H9 (cell line): ENCODE data around the gene CHID1. TPM values are rescaled to one million over a fixed set of nuclear protein-coding genes. Genes with fewer than 3 reads are reported as not detected.

Source experiments
- DNase-seq: peaks from one replicate; pipeline ENCODE4 v3.0.0-alpha.2; 2017
- H2AFZ ChIP-seq: one replicate; pipeline ENCODE4 v1.6.1; 2013; ENCODE audit warnings: mild to moderate bottlenecking, low read length, control low read depth, moderate library complexity
- H2AK5ac ChIP-seq: 2 replicates; pipeline ENCODE4 v1.6.1; 2013; ENCODE audit warnings: low read length, control low read depth, mixed read lengths; ENCODE audit not compliant: insufficient read length
- H2BK120ac ChIP-seq: one replicate; pipeline ENCODE4 v1.6.1; 2013; ENCODE audit warnings: low read depth, mild to moderate bottlenecking, low read length, control low read depth, inconsistent platforms; ENCODE audit not compliant: poor library complexity, severe bottlenecking
- H2BK12ac ChIP-seq: 2 replicates; pipeline ENCODE4 v1.6.1; 2013; ENCODE audit warnings: low read length, control low read depth, mixed read lengths, low read depth; ENCODE audit not compliant: insufficient read length
- H2BK15ac ChIP-seq: 2 replicates; pipeline ENCODE4 v1.6.1; 2013; ENCODE audit warnings: low read depth, low read length, control low read depth
- H2BK20ac ChIP-seq: one replicate; pipeline ENCODE4 v1.6.1; 2013; ENCODE audit warnings: low read depth, mild to moderate bottlenecking, low read length, control low read depth, inconsistent platforms; ENCODE audit not compliant: poor library complexity, severe bottlenecking
- H2BK5ac ChIP-seq: 2 replicates; pipeline ENCODE4 v1.6.1; 2013; ENCODE audit warnings: low read length, control low read depth, mixed read lengths; ENCODE audit not compliant: insufficient read length
- H3K14ac ChIP-seq: 2 replicates; pipeline ENCODE4 v1.6.1; 2013; ENCODE audit warnings: low read length, control low read depth; ENCODE audit not compliant: insufficient read depth
- H3K18ac ChIP-seq: 2 replicates; pipeline ENCODE4 v1.6.1; 2013; ENCODE audit warnings: low read depth, mild to moderate bottlenecking, mixed read lengths, low read length, control low read depth; ENCODE audit not compliant: insufficient read length
- H3K23ac ChIP-seq: 2 replicates; pipeline ENCODE4 v1.6.1; 2013; ENCODE audit warnings: low read length, control low read depth, mixed read lengths, low read depth; ENCODE audit not compliant: insufficient read length
- H3K23me2 ChIP-seq: 2 replicates; pipeline ENCODE4 v1.6.1; 2013; ENCODE audit warnings: low read depth, mild to moderate bottlenecking, mixed read lengths, low read length, control low read depth; ENCODE audit not compliant: insufficient read length, poor library complexity, severe bottlenecking
- H3K27ac ChIP-seq: 2 replicates; pipeline ENCODE4 v1.5.1; 2013; ENCODE audit warnings: low read length, control low read depth, mixed read lengths, low read depth; ENCODE audit not compliant: insufficient read length
- H3K27me3 ChIP-seq: 2 replicates; pipeline ENCODE4 v1.6.1; 2013; ENCODE audit warnings: low read length, control low read depth, inconsistent platforms; ENCODE audit not compliant: insufficient read depth
- H3K4ac ChIP-seq: 2 replicates; pipeline ENCODE4 v1.6.1; 2013; ENCODE audit warnings: low read depth, mild to moderate bottlenecking, control low read depth, inconsistent platforms, low read length, moderate library complexity
- H3K4me1 ChIP-seq: 2 replicates; pipeline ENCODE4 v1.6.1; 2013; ENCODE audit warnings: low read length, control low read depth, inconsistent platforms; ENCODE audit not compliant: insufficient read depth
- H3K4me2 ChIP-seq: 2 replicates; pipeline ENCODE4 v1.6.1; 2013; ENCODE audit warnings: low read length, control low read depth, mixed read lengths; ENCODE audit not compliant: insufficient read length, insufficient read depth
- H3K56ac ChIP-seq: 2 replicates; pipeline ENCODE4 v1.6.1; 2013; ENCODE audit warnings: low read depth, mild to moderate bottlenecking, mixed read lengths, low read length, control low read depth; ENCODE audit not compliant: insufficient read length
- H3K79me1 ChIP-seq: 2 replicates; pipeline ENCODE4 v1.6.1; 2013; ENCODE audit warnings: low read depth, mild to moderate bottlenecking, moderate library complexity, low read length, control low read depth, inconsistent platforms; ENCODE audit not compliant: insufficient read depth, poor library complexity, severe bottlenecking
- H3K79me2 ChIP-seq: 2 replicates; pipeline ENCODE4 v1.6.1; 2013; ENCODE audit warnings: low read length, control low read depth, inconsistent platforms; ENCODE audit not compliant: insufficient read depth
- H3K9ac ChIP-seq: 2 replicates; pipeline ENCODE4 v1.6.1; 2013; ENCODE audit warnings: low read length, control low read depth, mixed read lengths; ENCODE audit not compliant: insufficient read length; ENCODE audit errors: extremely low read depth
- H3K9me3 ChIP-seq: one replicate; pipeline ENCODE4 v1.6.1; 2013; ENCODE audit warnings: low read depth, low read length, inconsistent platforms; ENCODE audit not compliant: control insufficient read depth
- H3T11ph ChIP-seq: one replicate; pipeline ENCODE4 v1.6.1; 2013; ENCODE audit warnings: mild to moderate bottlenecking, low read length, control low read depth, inconsistent platforms
- H4K20me1 ChIP-seq: one replicate; pipeline ENCODE4 v1.6.1; 2013; ENCODE audit not compliant: control insufficient read depth, insufficient read length, insufficient read depth
- H4K5ac ChIP-seq: 2 replicates; pipeline ENCODE4 v1.6.1; 2013; ENCODE audit warnings: low read depth, mild to moderate bottlenecking, mixed read lengths, low read length, control low read depth; ENCODE audit not compliant: insufficient read length
- H4K8ac ChIP-seq: replicated peaks from 2 replicates; pipeline ENCODE4 v1.6.1; 2013; ENCODE audit warnings: low read length, control low read depth, mixed read lengths, low read depth; ENCODE audit not compliant: insufficient read length
- H4K91ac ChIP-seq: 2 replicates; pipeline ENCODE4 v1.6.1; 2013; ENCODE audit warnings: low read depth, mild to moderate bottlenecking, moderate library complexity, mixed read lengths, low read length, control low read depth; ENCODE audit not compliant: insufficient read length
- H3K27ac Mint-ChIP-seq, 3 experiments: 2 replicates in 2 of 3; 3 replicates in 1 of 3; pipeline ENCODE4 v1.8.0; 2020 to 2021; ENCODE audit warnings: mixed read lengths in 3 of 3, mild to moderate bottlenecking in 1 of 3, moderate library complexity in 1 of 3
- H3K27me3 Mint-ChIP-seq: 2 replicates; pipeline ENCODE4 v1.8.0; 2021; ENCODE audit warnings: low read depth, mild to moderate bottlenecking, moderate library complexity, mixed read lengths
- H3K36me3 Mint-ChIP-seq, 3 experiments: 2 replicates in 2 of 3; 3 replicates in 1 of 3; pipeline ENCODE4 v1.8.0; 2020 to 2021; ENCODE audit warnings: low read depth in 3 of 3, mixed read lengths in 3 of 3; ENCODE audit not compliant: insufficient read depth in 1 of 3
- H3K4me1 Mint-ChIP-seq, 2 experiments: 2 replicates each; pipeline ENCODE4 v1.8.0; 2020; ENCODE audit warnings: mixed read lengths in 2 of 2
- H3K4me3 Mint-ChIP-seq, 2 experiments: 2 replicates in 1 of 2; 3 replicates in 1 of 2; pipeline ENCODE4 v1.8.0; 2020 to 2021; ENCODE audit warnings: mild to moderate bottlenecking in 2 of 2, mixed read lengths in 2 of 2, moderate library complexity in 1 of 2
- H3K9me3 Mint-ChIP-seq, 2 experiments: 2 replicates in 1 of 2; 3 replicates in 1 of 2; pipeline ENCODE4 v1.8.0; 2020; ENCODE audit warnings: mild to moderate bottlenecking in 2 of 2, mixed read lengths in 2 of 2, moderate library complexity in 1 of 2
- CTCF ChIP-seq: fragments of 200-600 bp; sonication (generic); conservative IDR thresholded peaks from 3 replicates; pipeline ENCODE4 v1.8.0; 2021; ENCODE audit warnings: antibody characterized with exemption, mild to moderate bottlenecking
- WGBS: extraction: QIAGEN DNeasy Blood & Tissue Kit; methylation state at CpG from one replicate; pipeline ENCODE4 v1.1.7; 2013; ENCODE audit warnings: missing lambda C conversion rate, low lambda C conversion rate, mixed read lengths; ENCODE audit not compliant: insufficient read length; ENCODE audit errors: extremely low coverage; 5-methylcytosine and 5-hydroxymethylcytosine counted together
- total RNA-seq: library from RNA; stranded (reverse); gene quantifications from 2 replicates; pipeline ENCODE4 v1.2.1, GENCODE V29; 2021

CHID1 gene
- total RNA-seq, 1 experiment from 2014 or later, result 89.4 TPM

GRCh38 chr11:959027-959426, 48.4 kb upstream of the CHID1 start:
- Histone ChIP-seq H2BK12ac (no peak overlapping the region), H3K27ac (no peak overlapping the region), H3K4me1 (peaks cover 4% of the 10 kb centered on the region; the same call in 1 of the 2 replicates), H4K20me1 (no peaks in the 10 kb centered on the region), H2BK5ac (no peak overlapping the region), H3K79me2 (peaks cover 8% of the 10 kb centered on the region; the same call in 1 of the 2 replicates), H3K79me1 (peaks cover 3% of the 10 kb centered on the region), H4K8ac (no peak overlapping the region), H3K4ac (no peak overlapping the region), H4K5ac (no peak overlapping the region), H3T11ph (no peak overlapping the region), H3K27me3 (no peaks in the 10 kb centered on the region), H2AK5ac (no peak overlapping the region), H3K18ac (no peak overlapping the region), H3K9me3 (no peaks in the 10 kb centered on the region), H3K9ac (no peak overlapping the region), H3K23ac (no peak overlapping the region), H3K14ac (no peak overlapping the region), H3K4me2 (no peak overlapping the region), H2BK15ac (no peak overlapping the region), H2AFZ (no peak overlapping the region), H2BK120ac (no peak overlapping the region), H3K23me2 (no peaks in the 10 kb centered on the region), H4K91ac (no peak overlapping the region), H3K56ac (no peak overlapping the region), H2BK20ac (no peak overlapping the region)
- H3K9me3 Mint-ChIP-seq, result peaks cover 4 to 5% of the 10 kb centered on the region in 2 experiments; a peak in 2 of 5 replicates
- no peak for DNase-seq
- no peak for TF ChIP-seq CTCF
- peak overlapping the region in 2 of 3 experiments; percentile 11 to 74; a peak in 4 of 7 replicates for H3K27ac Mint-ChIP-seq
- no peak overlapping the region for H3K4me3 Mint-ChIP-seq
- peaks cover 20 to 35% (median 35%) of the 10 kb centered on the region in 3 experiments for H3K36me3 Mint-ChIP-seq
- peaks cover 32 to 34% of the 10 kb centered on the region in 2 experiments for H3K4me1 Mint-ChIP-seq
- no peaks in the 10 kb centered on the region for H3K27me3 Mint-ChIP-seq
- no CpG with 5 or more reads among the region's 14 CpGs for WGBS
